HepG2 (cell line): ENCODE measurements around the gene OST4. TPM values are rescaled to one million over a fixed set of nuclear protein-coding genes. Genes with fewer than 3 reads are reported as not detected.

Experiments
- ARHGAP35 ChIP-seq: sonication (generic); formaldehyde crosslinking; IDR thresholded peaks from 2 replicates; pipeline ENCODE4 v1.9.0; 2022; ENCODE audit warnings: mild to moderate bottlenecking, inconsistent platforms, moderate library complexity, missing genetic modification reagents, borderline replicate concordance
- CHD2 ChIP-seq: IDR thresholded peaks from 2 replicates; pipeline ENCODE4 v1.6.1; 2011; ENCODE audit warnings: low read depth, low read length, improper control_type of control experiment
- KLF16 ChIP-seq, 2 experiments: sonication (generic) in 1 of 2; formaldehyde crosslinking in 1 of 2; IDR thresholded peaks; 2 replicates each; pipeline versions ENCODE4 v1.6.1 to v1.8.0; 2016 to 2023; ENCODE audit warnings: missing genetic modification reagents in 2 of 2, missing compliant biosample characterization in 1 of 2
- ZSCAN20 ChIP-seq: sonication (generic); formaldehyde crosslinking; IDR thresholded peaks from 2 replicates; pipeline ENCODE4 v1.4.0; 2020; ENCODE audit warnings: missing genetic modification reagents, mild to moderate bottlenecking, borderline replicate concordance
- polyA plus RNA-seq, 8 experiments: library from polyadenylated mRNA; depleted of rRNA in 3 of 8; stranded (reverse) in 7 of 8; unstranded in 1 of 8; fragments of >200 nt; fragmentation: Illumina TruSeq in 4 of 8; extraction: Trizol in 4 of 8; gene quantifications; 2 replicates each; pipeline versions ENCODE4 v1.2.1 to v1.2.3, GENCODE V29; 2011 to 2016; ENCODE audit warnings: low read depth in 4 of 8, missing spikeins in 1 of 8, mixed read lengths in 1 of 8; ENCODE audit not compliant: insufficient read depth in 1 of 8
- total RNA-seq, 5 experiments: library from RNA; depleted of rRNA; stranded (reverse); fragments of >200 nt; fragmentation: Illumina TruSeq; extraction: Trizol; gene quantifications; 2 replicates each; pipeline ENCODE4 v1.2.3, GENCODE V29; 2016; ENCODE audit warnings: low read depth in 1 of 5
- TF ChIP-seq, protein P1 (sequence below): sonication (generic); formaldehyde crosslinking; conservative IDR thresholded peaks from 2 replicates; pipeline ENCODE4 v1.4.0; 2020; ENCODE audit warnings: mild to moderate bottlenecking, missing genetic modification reagents, moderate library complexity
- TF ChIP-seq, protein P2 (sequence below): sonication (generic); formaldehyde crosslinking; IDR thresholded peaks from 2 replicates; pipeline ENCODE4 v1.5.0; 2020; ENCODE audit warnings: mild to moderate bottlenecking, missing genetic modification reagents, borderline replicate concordance
- TF ChIP-seq, protein P3 (sequence below): sonication (generic); formaldehyde crosslinking; IDR thresholded peaks from 2 replicates; pipeline ENCODE4 v1.4.0; 2020; ENCODE audit warnings: low read depth, mild to moderate bottlenecking, missing genetic modification reagents

The OST4 gene
- total and polyA plus RNA-seq, 2 of the 13 experiments (the other 11 are each of a cell fraction or from before 2014, with no cell fraction given) = 498 to 584 TPM

DNA sequence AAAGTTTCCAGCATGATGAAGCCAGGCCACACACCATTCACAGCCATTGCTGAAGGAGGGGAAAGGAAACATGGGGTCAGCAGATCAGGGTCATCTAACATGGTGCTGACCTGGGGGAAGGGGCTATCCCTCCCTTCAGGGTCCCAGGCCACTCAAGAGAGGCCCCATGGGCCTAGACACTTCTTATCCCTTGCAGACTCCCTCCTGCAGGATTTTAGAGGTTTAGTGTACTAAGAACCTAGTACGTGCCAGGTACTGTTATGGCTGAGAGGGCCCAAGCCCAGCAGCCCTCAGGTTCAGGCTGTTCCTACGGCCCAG lies 23.9 kb upstream of the OST4 start (continued):
- TF ChIP-seq, protein P1, sequence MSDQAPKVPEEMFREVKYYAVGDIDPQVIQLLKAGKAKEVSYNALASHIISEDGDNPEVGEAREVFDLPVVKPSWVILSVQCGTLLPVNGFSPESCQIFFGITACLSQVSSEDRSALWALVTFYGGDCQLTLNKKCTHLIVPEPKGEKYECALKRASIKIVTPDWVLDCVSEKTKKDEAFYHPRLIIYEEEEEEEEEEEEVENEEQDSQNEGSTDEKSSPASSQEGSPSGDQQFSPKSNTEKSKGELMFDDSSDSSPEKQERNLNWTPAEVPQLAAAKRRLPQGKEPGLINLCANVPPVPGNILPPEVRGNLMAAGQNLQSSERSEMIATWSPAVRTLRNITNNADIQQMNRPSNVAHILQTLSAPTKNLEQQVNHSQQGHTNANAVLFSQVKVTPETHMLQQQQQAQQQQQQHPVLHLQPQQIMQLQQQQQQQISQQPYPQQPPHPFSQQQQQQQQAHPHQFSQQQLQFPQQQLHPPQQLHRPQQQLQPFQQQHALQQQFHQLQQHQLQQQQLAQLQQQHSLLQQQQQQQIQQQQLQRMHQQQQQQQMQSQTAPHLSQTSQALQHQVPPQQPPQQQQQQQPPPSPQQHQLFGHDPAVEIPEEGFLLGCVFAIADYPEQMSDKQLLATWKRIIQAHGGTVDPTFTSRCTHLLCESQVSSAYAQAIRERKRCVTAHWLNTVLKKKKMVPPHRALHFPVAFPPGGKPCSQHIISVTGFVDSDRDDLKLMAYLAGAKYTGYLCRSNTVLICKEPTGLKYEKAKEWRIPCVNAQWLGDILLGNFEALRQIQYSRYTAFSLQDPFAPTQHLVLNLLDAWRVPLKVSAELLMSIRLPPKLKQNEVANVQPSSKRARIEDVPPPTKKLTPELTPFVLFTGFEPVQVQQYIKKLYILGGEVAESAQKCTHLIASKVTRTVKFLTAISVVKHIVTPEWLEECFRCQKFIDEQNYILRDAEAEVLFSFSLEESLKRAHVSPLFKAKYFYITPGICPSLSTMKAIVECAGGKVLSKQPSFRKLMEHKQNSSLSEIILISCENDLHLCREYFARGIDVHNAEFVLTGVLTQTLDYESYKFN = no peak
- TF ChIP-seq, protein P2, sequence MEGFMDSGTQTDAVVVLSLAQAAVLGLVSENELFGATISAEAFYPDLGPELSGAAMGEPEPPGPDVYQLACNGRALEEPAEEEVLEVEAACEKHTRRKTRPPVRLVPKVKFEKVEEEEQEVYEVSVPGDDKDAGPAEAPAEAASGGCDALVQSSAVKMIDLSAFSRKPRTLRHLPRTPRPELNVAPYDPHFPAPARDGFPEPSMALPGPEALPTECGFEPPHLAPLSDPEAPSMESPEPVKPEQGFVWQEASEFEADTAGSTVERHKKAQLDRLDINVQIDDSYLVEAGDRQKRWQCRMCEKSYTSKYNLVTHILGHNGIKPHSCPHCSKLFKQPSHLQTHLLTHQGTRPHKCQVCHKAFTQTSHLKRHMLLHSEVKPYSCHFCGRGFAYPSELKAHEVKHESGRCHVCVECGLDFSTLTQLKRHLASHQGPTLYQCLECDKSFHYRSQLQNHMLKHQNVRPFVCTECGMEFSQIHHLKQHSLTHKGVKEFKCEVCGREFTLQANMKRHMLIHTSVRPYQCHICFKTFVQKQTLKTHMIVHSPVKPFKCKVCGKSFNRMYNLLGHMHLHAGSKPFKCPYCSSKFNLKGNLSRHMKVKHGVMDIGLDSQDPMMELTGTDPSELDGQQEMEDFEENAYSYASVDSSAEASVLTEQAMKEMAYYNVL (CRISPR knock-in tag) = no peak
- no peak for TF ChIP-seq ARHGAP35 (CRISPR knock-in tag)
- TF ChIP-seq, protein P3, sequence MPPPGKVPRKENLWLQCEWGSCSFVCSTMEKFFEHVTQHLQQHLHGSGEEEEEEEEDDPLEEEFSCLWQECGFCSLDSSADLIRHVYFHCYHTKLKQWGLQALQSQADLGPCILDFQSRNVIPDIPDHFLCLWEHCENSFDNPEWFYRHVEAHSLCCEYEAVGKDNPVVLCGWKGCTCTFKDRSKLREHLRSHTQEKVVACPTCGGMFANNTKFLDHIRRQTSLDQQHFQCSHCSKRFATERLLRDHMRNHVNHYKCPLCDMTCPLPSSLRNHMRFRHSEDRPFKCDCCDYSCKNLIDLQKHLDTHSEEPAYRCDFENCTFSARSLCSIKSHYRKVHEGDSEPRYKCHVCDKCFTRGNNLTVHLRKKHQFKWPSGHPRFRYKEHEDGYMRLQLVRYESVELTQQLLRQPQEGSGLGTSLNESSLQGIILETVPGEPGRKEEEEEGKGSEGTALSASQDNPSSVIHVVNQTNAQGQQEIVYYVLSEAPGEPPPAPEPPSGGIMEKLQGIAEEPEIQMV (CRISPR knock-in tag) = no peak
- no peak for TF ChIP-seq KLF16 (CRISPR knock-in tag; IDR thresholded peaks at IDR 0.05)
- TF ChIP-seq ZSCAN20 (CRISPR knock-in tag) = no peak
- TF ChIP-seq CHD2 = no peak
